ENCODE results near the gene C16orf46. TPM values are rescaled to one million over a fixed set of nuclear protein-coding genes. Genes with fewer than 3 reads are reported as not detected.

Gene C16orf46
- total and polyA plus RNA-seq, 9 of the 15 experiments (the other 6 are each of a cell fraction or from before 2014, with no cell fraction given): 0.10 to 0.98 (median 0.41) TPM; not detected in 1

GRCh38 chr16:81095953-81096714 is 19.1 kb upstream of the C16orf46 start, which contains the start of gene GCSH (continued):
- TF ChIP-seq PHB2 (IDR thresholded peaks at IDR 0.05; ENCODE audit: low read depth): no peak
- TF ChIP-seq GABPA (tag; conservative IDR thresholded peaks at IDR 0.05; ENCODE audit: low read depth): peak; percentile 73
- no peak for TF ChIP-seq ZNF165 (CRISPR knock-in tag; IDR thresholded peaks at IDR 0.05; ENCODE audit: borderline replicate concordance)
- TF ChIP-seq STAT5A (IDR thresholded peaks at IDR 0.05; ENCODE audit: borderline replicate concordance, low read length): no peak
- TF ChIP-seq ZZZ3 (IDR thresholded peaks at IDR 0.05): no peak
- TF ChIP-seq ZNF766 (CRISPR knock-in tag; conservative IDR thresholded peaks at IDR 0.05): no peak
- no peak for TF ChIP-seq TGIF2 (CRISPR knock-in tag; IDR thresholded peaks at IDR 0.05)
- TF ChIP-seq SUPT5H (IDR thresholded peaks at IDR 0.05): no peak
- TF ChIP-seq BCLAF1 (IDR thresholded peaks at IDR 0.05; ENCODE audit: borderline replicate concordance in 1 of 2, control insufficient read depth in 1 of 2, low read depth in 2 of 2, low read length in 1 of 2): no peak
- TF ChIP-seq YBX1 (IDR thresholded peaks at IDR 0.05): no peak
- no peak for TF ChIP-seq MAFK (IDR thresholded peaks at IDR 0.05; ENCODE audit: low read length)
- TF ChIP-seq RBM25 (IDR thresholded peaks at IDR 0.05; ENCODE audit: low read depth, low read length, severe bottlenecking): peak; percentile 55
- TF ChIP-seq NFE2L1 (tag; IDR thresholded peaks at IDR 0.05; ENCODE audit: borderline replicate concordance, low read depth): no peak
- TF ChIP-seq ZNF277 (CRISPR knock-in tag; IDR thresholded peaks at IDR 0.05; ENCODE audit: borderline replicate concordance): no peak
- peak; percentile 67; the same call in 1 of the 2 replicates for TF ChIP-seq ZBTB17 (CRISPR knock-in tag; IDR thresholded peaks at IDR 0.05)
- TF ChIP-seq NFRKB (IDR thresholded peaks at IDR 0.05; ENCODE audit: low read depth): peak; percentile 23; the same call in 1 of the 2 replicates
- no peak for TF ChIP-seq AFF4 (CRISPR knock-in tag; IDR thresholded peaks at IDR 0.05)
- TF ChIP-seq MBD1 (CRISPR knock-in tag; IDR thresholded peaks at IDR 0.05): no peak
